OCI-LY3 (cell line): ENCODE measurements around the gene MEF2C.

Experiments used
- H2AFZ ChIP-seq: fragments of 200-600, 300-600 bp; shearing (Covaris generic); 2 replicates; pipeline ENCODE4 v1.6.0; 2014; ENCODE audit warnings: antibody characterized with exemption, low read depth, low read length
- H3K27ac ChIP-seq: fragments of 200-600, 300-600 bp; sonication (generic); 2 replicates; pipeline ENCODE4 v1.5.1; 2014; ENCODE audit warnings: mild to moderate bottlenecking, low read length, moderate library complexity, mixed read lengths
- H3K27me3 ChIP-seq: fragments of 200-600, 300-600 bp; sonication (generic); 2 replicates; pipeline ENCODE4 v1.6.1; 2014; ENCODE audit warnings: low read depth, low read length, mixed read lengths
- H3K36me3 ChIP-seq: fragments of 200-600, 300-600 bp; sonication (generic); replicated peaks from 2 replicates; pipeline ENCODE3; 2014; ENCODE audit warnings: low read depth, low read length, mixed read lengths
- H3K4me1 ChIP-seq: fragments of 300-600, 200-600 bp; sonication (generic); 2 replicates; pipeline ENCODE4 v1.6.1; 2014; ENCODE audit warnings: low read length, mixed read lengths
- H3K4me2 ChIP-seq: fragments of 200-600, 300-600 bp; sonication (generic); 2 replicates; pipeline ENCODE4 v1.6.1; 2014; ENCODE audit warnings: low read length, mixed read lengths
- H3K4me3 ChIP-seq: fragments of 300-600, 200-600 bp; sonication (generic); 2 replicates; pipeline ENCODE4 v1.5.1; 2014; ENCODE audit warnings: antibody characterized with exemption, mild to moderate bottlenecking, low read length, moderate library complexity
- H3K79me2 ChIP-seq: fragments of 300-600, 200-600 bp; shearing (Covaris generic); 2 replicates; pipeline ENCODE4 v1.6.1; 2014; ENCODE audit warnings: mild to moderate bottlenecking, low read length, mixed read lengths
- H3K9ac ChIP-seq: fragments of 300-600, 200-600 bp; shearing (Covaris generic); 2 replicates; pipeline ENCODE4 v1.6.0; 2014; ENCODE audit warnings: mild to moderate bottlenecking, low read length, moderate library complexity
- H3K9me3 ChIP-seq: fragments of 200-600, 300-600 bp; shearing (Covaris generic); 2 replicates; pipeline ENCODE4 v1.6.1; 2014; ENCODE audit warnings: low read length, mixed read lengths; ENCODE audit not compliant: insufficient read depth
- H4K20me1 ChIP-seq: fragments of 200-600, 300-600 bp; sonication (generic); 2 replicates; pipeline ENCODE4 v1.6.1; 2016; ENCODE audit warnings: low read length, mixed read lengths; ENCODE audit not compliant: insufficient read depth
- CTCF ChIP-seq: fragments of 200-600, 300-600 bp; sonication (generic); IDR thresholded peaks from 2 replicates; pipeline ENCODE4 v1.5.1; 2014; ENCODE audit warnings: antibody characterized with exemption, low read length, low read depth
- EZH2phosphoT487 ChIP-seq: fragments of 200-600 bp; shearing (Covaris generic); IDR thresholded peaks from 2 replicates; pipeline ENCODE4 v1.6.1; 2018; ENCODE audit warnings: antibody characterized with exemption, mixed run types, low read depth

Gene MEF2C

GRCh38 chr5:88741964-88742363, 141.0 kb downstream of the MEF2C start:
- Histone ChIP-seq H3K27me3 (no peaks in the 10 kb centered on the region), H4K20me1 (no peaks in the 10 kb centered on the region), H3K36me3 (peaks cover 25% of the 10 kb centered on the region), H3K9me3 (no peaks in the 10 kb centered on the region), H3K9ac (peak overlapping the region; percentile 84), H2AFZ (no peak overlapping the region), H3K79me2 (peaks cover 56% of the 10 kb centered on the region), H3K4me1 (peaks cover 100% of the 10 kb centered on the region), H3K4me3 (0 out of 2 replicates have a peak overlapping the region, but pooled peaks have one; percentile 11), H3K4me2 (peak overlapping the region; percentile 65), H3K27ac (peak overlapping the region; percentile 100)
- TF ChIP-seq CTCF (no peak), EZH2phosphoT487 (no peak)

- H3K4me2 ChIP-seq, result peak overlapping the region; percentile 65
Observed at GRCh38 chr5:88740604-88741185, 142.3 kb downstream of the MEF2C start.

GRCh38 chr5:88736494-88736893, 146.5 kb downstream of the MEF2C start:
- peak overlapping the region; percentile 64 for H3K9ac ChIP-seq
- peak overlapping the region; percentile 7; the same call in 1 of the 2 replicates for H3K4me3 ChIP-seq
- H3K27me3 ChIP-seq, result no peaks in the 10 kb centered on the region
- peaks cover 56% of the 10 kb centered on the region for H3K79me2 ChIP-seq
- no peaks in the 10 kb centered on the region for H3K9me3 ChIP-seq
- no peaks in the 10 kb centered on the region for H4K20me1 ChIP-seq
- peaks cover 17% of the 10 kb centered on the region for H3K36me3 ChIP-seq
- H2AFZ ChIP-seq, result no peak overlapping the region
- H3K27ac ChIP-seq, result peak overlapping the region; percentile 100
- H3K4me1 ChIP-seq, result peaks cover 95% of the 10 kb centered on the region
- peak overlapping the region; percentile 41 for H3K4me2 ChIP-seq
- TF ChIP-seq CTCF, result no peak
- TF ChIP-seq EZH2phosphoT487, result no peak

More at GRCh38 chr5:88740604-88741185, 142.3 kb downstream of the MEF2C start:
- H3K9me3 ChIP-seq, result no peaks in the 10 kb centered on the region
- TF ChIP-seq CTCF (no peak), EZH2phosphoT487 (no peak)
- H3K79me2 ChIP-seq, result peaks cover 63% of the 10 kb centered on the region
- peaks cover 99% of the 10 kb centered on the region for H3K4me1 ChIP-seq
- peak overlapping the region; percentile 84 for H3K9ac ChIP-seq
- no peak overlapping the region for H2AFZ ChIP-seq
- H3K27me3 ChIP-seq, result no peaks in the 10 kb centered on the region
- H3K36me3 ChIP-seq, result peaks cover 25% of the 10 kb centered on the region
- no peaks in the 10 kb centered on the region for H4K20me1 ChIP-seq
- peak overlapping the region; percentile 100 for H3K27ac ChIP-seq
- no peak overlapping the region for H3K4me3 ChIP-seq

- Histone ChIP-seq H3K9me3 (no peaks in the 10 kb centered on the region), H3K27ac (peak overlapping the region; percentile 100), H2AFZ (no peak overlapping the region), H3K27me3 (no peaks in the 10 kb centered on the region), H3K4me2 (peak overlapping the region; percentile 70), H4K20me1 (no peaks in the 10 kb centered on the region), H3K4me1 (peaks cover 95% of the 10 kb centered on the region), H3K36me3 (peaks cover 19% of the 10 kb centered on the region), H3K79me2 (peaks cover 60% of the 10 kb centered on the region), H3K4me3 (peak overlapping the region; percentile 38), H3K9ac (peak overlapping the region; percentile 68)
- TF ChIP-seq CTCF (no peak), EZH2phosphoT487 (no peak)
Observed at GRCh38 chr5:88734983-88735382, 148.0 kb downstream of the MEF2C start.
